Measurements from ENCODE around the gene ATP13A2.

ATP13A2 gene

GRCh38 chr1:17004466-17005364, 7.0 kb downstream of the ATP13A2 start:
- no peak for TF ChIP-seq POLR2A (IDR thresholded peaks at IDR 0.05; ENCODE audit: low read depth, low read length)
- DNase-seq (ENCODE audit: insufficient read length, low spot score) (no peak), FAIRE-seq (no peak)

- TF ChIP-seq POLR2A (IDR thresholded peaks at IDR 0.05; ENCODE audit: low read depth, low read length) = no peak
- DNase-seq (ENCODE audit: insufficient read length, low spot score) (no peak), FAIRE-seq (no peak)
Observed at GRCh38 chr1:17002524-17002902, 9.2 kb downstream of the ATP13A2 start.

GRCh38 chr1:17001760-17002523, 9.8 kb downstream of the ATP13A2 start:
- no peak for FAIRE-seq
- no peak for TF ChIP-seq POLR2A (IDR thresholded peaks at IDR 0.05; ENCODE audit: low read depth, low read length)
- DNase-seq (ENCODE audit: insufficient read length, low spot score) = no peak

- TF ChIP-seq POLR2A (IDR thresholded peaks at IDR 0.05; ENCODE audit: low read depth, low read length) = no peak
- DNase-seq (ENCODE audit: insufficient read length, low spot score) (no peak), FAIRE-seq (no peak)
Observed at GRCh38 chr1:16999863-17000262, 11.9 kb downstream of the ATP13A2 start.

- TF ChIP-seq POLR2A (IDR thresholded peaks at IDR 0.05; ENCODE audit: low read depth, low read length) = no peak
- FAIRE-seq (no peak), DNase-seq (ENCODE audit: insufficient read length, low spot score) (no peak)
Observed at GRCh38 chr1:16998589-16998988, 13.1 kb downstream of the ATP13A2 start.

- no peak for FAIRE-seq
- TF ChIP-seq POLR2A (IDR thresholded peaks at IDR 0.05; ENCODE audit: low read depth, low read length) = no peak
Observed at GRCh38 chr1:16996845-16997244, 14.9 kb downstream of the ATP13A2 start.

GRCh38 chr1:16993521-16994038, 18.1 kb downstream of the ATP13A2 start:
- TF ChIP-seq POLR2A (IDR thresholded peaks at IDR 0.05; ENCODE audit: low read depth, low read length) = no peak
- no peak for FAIRE-seq
- no peak for DNase-seq (ENCODE audit: insufficient read length, low spot score)

More at GRCh38 chr1:16996845-16997244, 14.9 kb downstream of the ATP13A2 start:
- no peak for DNase-seq (ENCODE audit: insufficient read length, low spot score)

- no peak for TF ChIP-seq POLR2A (IDR thresholded peaks at IDR 0.05; ENCODE audit: low read depth, low read length)
- DNase-seq (ENCODE audit: insufficient read length, low spot score) (no peak), FAIRE-seq (no peak)
Observed at GRCh38 chr1:16992675-16993074, 19.1 kb downstream of the ATP13A2 start.

GRCh38 chr1:16992102-16992501, 19.6 kb downstream of the ATP13A2 start:
- FAIRE-seq = no peak
- no peak for TF ChIP-seq POLR2A (IDR thresholded peaks at IDR 0.05; ENCODE audit: low read depth, low read length)
- no peak for DNase-seq (ENCODE audit: insufficient read length, low spot score)

GRCh38 chr1:16991571-16991970, 20.2 kb downstream of the ATP13A2 start:
- TF ChIP-seq POLR2A (IDR thresholded peaks at IDR 0.05; ENCODE audit: low read depth, low read length) = no peak
- no peak for DNase-seq (ENCODE audit: insufficient read length, low spot score)
- no peak for FAIRE-seq

- no peak for TF ChIP-seq POLR2A (IDR thresholded peaks at IDR 0.05; ENCODE audit: low read depth, low read length)
- DNase-seq (ENCODE audit: insufficient read length, low spot score) (no peak), FAIRE-seq (no peak)
Observed at GRCh38 chr1:16989676-16990391, 21.9 kb downstream of the ATP13A2 start.

- no peak for DNase-seq (ENCODE audit: insufficient read length, low spot score)
- no peak for FAIRE-seq
- no peak for TF ChIP-seq POLR2A (IDR thresholded peaks at IDR 0.05; ENCODE audit: low read depth, low read length)
Observed at GRCh38 chr1:16988210-16988609, 23.5 kb downstream of the ATP13A2 start.

GRCh38 chr1:16986962-16987361, 24.8 kb downstream of the ATP13A2 start:
- TF ChIP-seq POLR2A (IDR thresholded peaks at IDR 0.05; ENCODE audit: low read depth, low read length) = no peak
- FAIRE-seq (no peak), DNase-seq (ENCODE audit: insufficient read length, low spot score) (no peak)

- DNase-seq (ENCODE audit: insufficient read length, low spot score) (no peak), FAIRE-seq (no peak)
- TF ChIP-seq POLR2A (IDR thresholded peaks at IDR 0.05; ENCODE audit: low read depth, low read length) = no peak
Observed at GRCh38 chr1:16986560-16986959, 25.2 kb downstream of the ATP13A2 start.
